Measurements from ENCODE around the gene OPCML.

OPCML gene

GRCh38 chr11:132531921-132532320, 1000.4 kb downstream of the OPCML start:
- DNase-seq: no peak

GRCh38 chr11:132528181-132528580, 1004.1 kb downstream of the OPCML start:
- no peaks in the 10 kb centered on the region for H3K9me3 ChIP-seq (ENCODE audit: severe bottlenecking)
- no peak overlapping the region for H3K4me3 ChIP-seq (ENCODE audit: low read depth, low read length)
- TF ChIP-seq CTCF (IDR thresholded peaks at IDR 0.05; ENCODE audit: low read depth, low read length): no peak
- no peak for DNase-seq
- H3K27ac ChIP-seq: no peak overlapping the region
- H3K36me3 ChIP-seq: no peaks in the 10 kb centered on the region
- no peaks in the 10 kb centered on the region for H3K27me3 ChIP-seq (ENCODE audit: insufficient read depth, low read depth, severe bottlenecking)

More at GRCh38 chr11:132531921-132532320, 1000.4 kb downstream of the OPCML start:
- Histone ChIP-seq H3K27me3 (ENCODE audit: insufficient read depth, low read depth, severe bottlenecking) (no peaks in the 10 kb centered on the region), H3K9me3 (ENCODE audit: severe bottlenecking) (no peaks in the 10 kb centered on the region), H3K27ac (no peak overlapping the region), H3K36me3 (no peaks in the 10 kb centered on the region), H3K4me3 (ENCODE audit: low read depth, low read length) (no peak overlapping the region)
- no peak for TF ChIP-seq CTCF (IDR thresholded peaks at IDR 0.05; ENCODE audit: low read depth, low read length)

- H3K9me3 ChIP-seq (ENCODE audit: severe bottlenecking): no peaks in the 10 kb centered on the region
- TF ChIP-seq CTCF (IDR thresholded peaks at IDR 0.05; ENCODE audit: low read depth, low read length): 0 out of 2 replicates have a peak, but pooled peaks have one; percentile 9
- H3K36me3 ChIP-seq: no peaks in the 10 kb centered on the region
- H3K27ac ChIP-seq: no peak overlapping the region
- no peaks in the 10 kb centered on the region for H3K27me3 ChIP-seq (ENCODE audit: insufficient read depth, low read depth, severe bottlenecking)
- no peak overlapping the region for H3K4me3 ChIP-seq (ENCODE audit: low read depth, low read length)
- DNase-seq: no peak
Observed at GRCh38 chr11:132523929-132524328, 1008.4 kb downstream of the OPCML start.

GRCh38 chr11:132520199-132520598, 1012.1 kb downstream of the OPCML start:
- Histone ChIP-seq H3K9me3 (ENCODE audit: severe bottlenecking) (no peaks in the 10 kb centered on the region), H3K27ac (no peak overlapping the region), H3K4me3 (ENCODE audit: low read depth, low read length) (no peak overlapping the region), H3K27me3 (ENCODE audit: insufficient read depth, low read depth, severe bottlenecking) (no peaks in the 10 kb centered on the region), H3K36me3 (no peaks in the 10 kb centered on the region)
- DNase-seq: no peak
- TF ChIP-seq CTCF (IDR thresholded peaks at IDR 0.05; ENCODE audit: low read depth, low read length): no peak

GRCh38 chr11:132519241-132519815, 1013.0 kb downstream of the OPCML start:
- no peak for TF ChIP-seq CTCF (IDR thresholded peaks at IDR 0.05; ENCODE audit: low read depth, low read length)
- Histone ChIP-seq H3K27me3 (ENCODE audit: insufficient read depth, low read depth, severe bottlenecking) (no peaks in the 10 kb centered on the region), H3K9me3 (ENCODE audit: severe bottlenecking) (no peaks in the 10 kb centered on the region), H3K27ac (no peak overlapping the region), H3K36me3 (no peaks in the 10 kb centered on the region), H3K4me3 (ENCODE audit: low read depth, low read length) (no peak overlapping the region)
- no peak for DNase-seq

GRCh38 chr11:132504501-132505041, 1027.7 kb downstream of the OPCML start:
- H3K27ac ChIP-seq: no peak overlapping the region
- no peaks in the 10 kb centered on the region for H3K36me3 ChIP-seq
- no peak for TF ChIP-seq CTCF (IDR thresholded peaks at IDR 0.05; ENCODE audit: low read depth, low read length)
- H3K27me3 ChIP-seq (ENCODE audit: insufficient read depth, low read depth, severe bottlenecking): no peaks in the 10 kb centered on the region
- no peak for DNase-seq
- H3K9me3 ChIP-seq (ENCODE audit: severe bottlenecking): no peaks in the 10 kb centered on the region
- H3K4me3 ChIP-seq (ENCODE audit: low read depth, low read length): no peak overlapping the region

Data from WERI-Rb-1 (cell line).